HCT116 (cell line): ENCODE data around the gene PRSS27. TPM values are rescaled to one million over a fixed set of nuclear protein-coding genes. Genes with fewer than 3 reads are reported as not detected.

Experiments
- ATAC-seq: fragments of 200-7000 bp; cut with Tn5 transposase; 2 replicates; pipeline ENCODE4 v1.9.1; 2020; ENCODE audit warnings: mild to moderate bottlenecking, moderate library complexity
- BruUV-seq: library from RNA; stranded (reverse); fragments of 400-500 nt; replicated peaks from 2 replicates; lab custom pipeline; 2021; lab: Mats Ljungman, UMichigan
- CTCF ChIA-PET: fragments of 300-600 bp; sonication (Branson Sonifier 250); formaldehyde crosslinking; loops from one replicate; lab custom pipeline; 2021; ENCODE audit warnings: antibody characterized with exemption; lab: Charles Lee
- POLR2A ChIA-PET: fragments of 300-600, 350-600 bp; sonication (Branson Sonifier 250); formaldehyde crosslinking; loops from one replicate; lab custom pipeline; 2021; ENCODE audit warnings: antibody characterized with exemption; lab: Charles Lee
- RAD21 ChIA-PET, 2 experiments: fragments of 300-600 bp; sonication (Branson Sonifier 250); formaldehyde crosslinking; loops; one replicate each; lab custom pipeline; 2023; ENCODE audit warnings: low total read pairs in 2 of 2; ENCODE audit not compliant: uncharacterized antibody in 2 of 2, unreplicated experiment in 2 of 2, low non-redundant PET in 1 of 2; lab: Charles Lee
- DNase-seq: peaks from one replicate; pipeline ENCODE4 v3.0.0-alpha.2; 2010; ENCODE audit warnings: low read depth, low spot score
- H2AFZ ChIP-seq: fragments of 200-600 bp; shearing (Covaris generic), sonication (generic); 2 replicates; pipeline ENCODE4 v1.6.1; 2017; ENCODE audit warnings: low read depth, mixed run types, mixed read lengths, antibody characterized with exemption, low read length; ENCODE audit not compliant: poor library complexity, severe bottlenecking
- H3K27ac ChIP-seq: 2 replicates; pipeline ENCODE4 v1.5.1; 2012; ENCODE audit warnings: low read depth, low read length
- H3K27me3 ChIP-seq: fragments of 200-600 bp; sonication (generic); 2 replicates; pipeline ENCODE4 v1.6.1; 2016; ENCODE audit warnings: mixed run types, low read length, mixed read lengths; ENCODE audit not compliant: insufficient read depth
- H3K36me3 ChIP-seq, 2 experiments: fragments of 200-500 bp in 1 of 2; fragments of 200-600 bp in 1 of 2; sonication (Bioruptor generic) in 1 of 2; sonication (generic) in 1 of 2; 2 replicates each; pipeline versions ENCODE4 v1.5.1 to v1.6.1; 2014 to 2016; ENCODE audit warnings: low read length in 2 of 2, inconsistent platforms in 1 of 2, mixed read lengths in 1 of 2, mixed run types in 1 of 2; ENCODE audit not compliant: insufficient read depth in 2 of 2, control insufficient read depth in 1 of 2
- H3K4me1 ChIP-seq, 2 experiments: fragments of 200-600 bp in 1 of 2; sonication (generic) in 1 of 2; 2 replicates each; pipeline versions ENCODE4 v1.5.1 to v1.6.1; 2012 to 2017; ENCODE audit warnings: low read length in 2 of 2, inconsistent platforms in 1 of 2, mild to moderate bottlenecking in 1 of 2, mixed read lengths in 1 of 2, mixed run types in 1 of 2, moderate library complexity in 1 of 2; ENCODE audit not compliant: insufficient read depth in 2 of 2, control insufficient read depth in 1 of 2
- H3K4me2 ChIP-seq: fragments of 200-600 bp; sonication (generic); 2 replicates; pipeline ENCODE4 v1.6.1; 2017; ENCODE audit warnings: mixed run types, low read length, mixed read lengths
- H3K4me3 ChIP-seq, 2 experiments: fragments of 200-600 bp in 1 of 2; sonication (generic) in 1 of 2; replicated peaks in 1 of 2; 2 replicates each; pipeline ENCODE4 v1.5.1; 2011 to 2016; ENCODE audit warnings: low read length in 2 of 2, control low read depth in 1 of 2, low read depth in 1 of 2, mild to moderate bottlenecking in 1 of 2, mixed read lengths in 1 of 2, mixed run types in 1 of 2
- H3K79me2 ChIP-seq: fragments of 200-600 bp; sonication (generic); 2 replicates; pipeline ENCODE4 v1.6.1; 2017; ENCODE audit warnings: mild to moderate bottlenecking, mixed run types, low read length, moderate library complexity, mixed read lengths; ENCODE audit not compliant: insufficient read depth
- H3K9ac ChIP-seq: fragments of 200-600 bp; sonication (generic); 2 replicates; pipeline ENCODE4 v1.6.1; 2016; ENCODE audit warnings: low read length, mixed read lengths
- H3K9me2 ChIP-seq: fragments of 200-600 bp; sonication (generic), shearing (Covaris generic); 2 replicates; pipeline ENCODE4 v1.6.1; 2017; ENCODE audit warnings: mixed run types, mild to moderate bottlenecking, moderate library complexity; ENCODE audit not compliant: insufficient read depth
- H3K9me3 ChIP-seq, 2 experiments: fragments of 200-500 bp in 1 of 2; fragments of 200-600 bp in 1 of 2; sonication (Bioruptor generic) in 1 of 2; sonication (generic) in 1 of 2; 2 replicates each; pipeline ENCODE4 v1.6.1; 2014 to 2017; ENCODE audit warnings: low read length in 2 of 2, mixed read lengths in 2 of 2, inconsistent platforms in 1 of 2, low read depth in 1 of 2, mild to moderate bottlenecking in 1 of 2, mixed run types in 1 of 2, moderate library complexity in 1 of 2; ENCODE audit not compliant: control insufficient read depth in 1 of 2, insufficient read depth in 1 of 2
- H4K20me1 ChIP-seq: fragments of 200-600 bp; sonication (generic), shearing (Covaris generic); 2 replicates; pipeline ENCODE4 v1.6.1; 2017; ENCODE audit warnings: mixed run types, mild to moderate bottlenecking, moderate library complexity; ENCODE audit not compliant: insufficient read depth
- ATF3 ChIP-seq: IDR thresholded peaks from 2 replicates; pipeline ENCODE4 v1.6.1; 2012
- CBX3 ChIP-seq: IDR thresholded peaks from 2 replicates; pipeline ENCODE4 v1.6.1; 2012; ENCODE audit warnings: low read depth
- EGR1 ChIP-seq: IDR thresholded peaks from 2 replicates; pipeline ENCODE4 v1.6.1; 2012; ENCODE audit warnings: low read depth
- FOSL1 ChIP-seq: IDR thresholded peaks from 2 replicates; pipeline ENCODE4 v1.6.1; 2012; ENCODE audit warnings: low read depth
- POLR2A ChIP-seq: IDR thresholded peaks from 2 replicates; pipeline ENCODE4 v1.7.0; 2011; ENCODE audit warnings: borderline replicate concordance; ENCODE audit not compliant: insufficient read depth, insufficient read length; ENCODE audit errors: extremely low read depth
- POLR2AphosphoS5 ChIP-seq: IDR thresholded peaks from 2 replicates; pipeline ENCODE4 v1.6.1; 2011; ENCODE audit warnings: mild to moderate bottlenecking, low read depth, low read length, moderate library complexity
- RAD21 ChIP-seq: IDR thresholded peaks from 2 replicates; pipeline ENCODE4 v1.6.1; 2012; ENCODE audit warnings: low read depth, mild to moderate bottlenecking
- intact Hi-C: fragments of 100-400 bp; cut with micrococcal nuclease; formaldehyde crosslinking; loops from 2 replicates; pipeline ENCODE4 v1.10.0; 2022
- total RNA-seq: library from RNA; stranded (reverse); gene quantifications from one replicate; pipeline ENCODE4 v1.2.1, GENCODE V29; 2021; ENCODE audit not compliant: unreplicated experiment
- TF ChIP-seq, protein P1 (sequence below), 3 experiments: fragments of 200-600 bp in 1 of 3; sonication (generic) in 1 of 3; IDR thresholded peaks in 2 of 3; conservative IDR thresholded peaks in 1 of 3; 2 replicates each; pipeline ENCODE4 v1.5.1; 2012 to 2017; ENCODE audit warnings: low read depth in 2 of 3, low read length in 2 of 3, antibody characterized with exemption in 1 of 3, borderline replicate concordance in 1 of 3, control low read depth in 1 of 3, mild to moderate bottlenecking in 1 of 3, mixed read lengths in 1 of 3, mixed run types in 1 of 3, moderate library complexity in 1 of 3; ENCODE audit not compliant: insufficient read depth in 1 of 3

PRSS27 gene
- total RNA-seq, 1 experiment from 2014 or later, result 3.3 TPM

- H3K27ac ChIP-seq, result peak overlapping the region; percentile 100
- peaks cover 75% of the 10 kb centered on the region for H3K79me2 ChIP-seq
- intact Hi-C loops, result no loop called here
- H4K20me1 ChIP-seq, result peaks cover 39% of the 10 kb centered on the region; the same call in 1 of the 2 replicates
- BruUV-seq, result no TSS peak
- no peaks in the 10 kb centered on the region for H3K27me3 ChIP-seq
- H3K36me3 ChIP-seq, result peaks cover 26 to 43% of the 10 kb centered on the region in 2 experiments
- H2AFZ ChIP-seq, result no peak overlapping the region
- ATAC-seq, result no peak
- CTCF ChIA-PET, result no interaction called here
- peak overlapping the region; percentile 76 for H3K4me2 ChIP-seq
- H3K4me3 ChIP-seq, result peak overlapping the region; percentile 92 to 96
- POLR2A ChIA-PET, result interaction anchor here (0.6 kb wide), 1 partner anchor 71 kb away, joined by 3 read pairs; no protein-coding TSS in a partner anchor
- H3K9me2 ChIP-seq, result no peaks in the 10 kb centered on the region
- TF ChIP-seq ATF3, result no peak
- no peak for TF ChIP-seq POLR2A
- TF ChIP-seq POLR2AphosphoS5, result no peak
- TF ChIP-seq CBX3, result no peak
- no peak for TF ChIP-seq RAD21
- TF ChIP-seq, protein P1, sequence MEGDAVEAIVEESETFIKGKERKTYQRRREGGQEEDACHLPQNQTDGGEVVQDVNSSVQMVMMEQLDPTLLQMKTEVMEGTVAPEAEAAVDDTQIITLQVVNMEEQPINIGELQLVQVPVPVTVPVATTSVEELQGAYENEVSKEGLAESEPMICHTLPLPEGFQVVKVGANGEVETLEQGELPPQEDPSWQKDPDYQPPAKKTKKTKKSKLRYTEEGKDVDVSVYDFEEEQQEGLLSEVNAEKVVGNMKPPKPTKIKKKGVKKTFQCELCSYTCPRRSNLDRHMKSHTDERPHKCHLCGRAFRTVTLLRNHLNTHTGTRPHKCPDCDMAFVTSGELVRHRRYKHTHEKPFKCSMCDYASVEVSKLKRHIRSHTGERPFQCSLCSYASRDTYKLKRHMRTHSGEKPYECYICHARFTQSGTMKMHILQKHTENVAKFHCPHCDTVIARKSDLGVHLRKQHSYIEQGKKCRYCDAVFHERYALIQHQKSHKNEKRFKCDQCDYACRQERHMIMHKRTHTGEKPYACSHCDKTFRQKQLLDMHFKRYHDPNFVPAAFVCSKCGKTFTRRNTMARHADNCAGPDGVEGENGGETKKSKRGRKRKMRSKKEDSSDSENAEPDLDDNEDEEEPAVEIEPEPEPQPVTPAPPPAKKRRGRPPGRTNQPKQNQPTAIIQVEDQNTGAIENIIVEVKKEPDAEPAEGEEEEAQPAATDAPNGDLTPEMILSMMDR (IDR thresholded peaks at IDR 0.05 in 2 of 3, conservative IDR thresholded peaks at IDR 0.05 in 1 of 3; ENCODE audit: borderline replicate concordance in 1 of 3, insufficient read depth in 1 of 3, low read depth in 2 of 3, low read length in 2 of 3), result no peak
- TF ChIP-seq FOSL1, result no peak
- TF ChIP-seq EGR1, result no peak
- H3K9me3 ChIP-seq, result no peaks in the 10 kb centered on the region
- peaks cover 18 to 32% of the 10 kb centered on the region in 2 experiments for H3K4me1 ChIP-seq
- peak overlapping the region; percentile 90 for H3K9ac ChIP-seq
- RAD21 ChIA-PET, result interaction anchor here in 1 of 2 experiments (1.1 kb wide), 1 partner anchor 70 kb away, joined by 4 read pairs; no protein-coding TSS in a partner anchor
- no peak for DNase-seq
Observed at GRCh38 chr16:2753733-2754020, 33.7 kb upstream of the PRSS27 start.
